RPMI8226 (cell line): ENCODE measurements around the gene SLC16A6.
"Not testable (repeated sequence)": the region's sequence is repeated elsewhere in the genome, so short reads cannot be mapped to it uniquely, and the experiment has no call there.

ENCODE experiments used
- DNase-seq: peaks from one replicate; pipeline ENCODE4 v3.0.0-alpha.2; 2015

SLC16A6 gene

GRCh38 chr17:68246271-68247028, 44.5 kb downstream of the SLC16A6 start:
- DNase-seq = no peak

GRCh38 chr17:68239632-68240366, 51.1 kb downstream of the SLC16A6 start:
- no peak for DNase-seq

- DNase-seq = no peak
Measured at GRCh38 chr17:68238871-68239253, 52.1 kb downstream of the SLC16A6 start.

GRCh38 chr17:68238164-68238870, 52.6 kb downstream of the SLC16A6 start:
- no peak for DNase-seq

GRCh38 chr17:68237369-68238163, 53.4 kb downstream of the SLC16A6 start:
- peak; percentile 92 for DNase-seq

- DNase-seq = not testable (repeated sequence)
Measured at GRCh38 chr17:68235336-68235791, 55.6 kb downstream of the SLC16A6 start.

GRCh38 chr17:68234726-68235335, 56.1 kb downstream of the SLC16A6 start:
- peak; percentile 43 for DNase-seq

GRCh38 chr17:68232741-68233140, 58.2 kb downstream of the SLC16A6 start:
- DNase-seq = not testable (repeated sequence)

- DNase-seq = no peak
Measured at GRCh38 chr17:68231541-68231940, 59.4 kb downstream of the SLC16A6 start.

- DNase-seq = not testable (repeated sequence)
Measured at GRCh38 chr17:68231131-68231530, 59.8 kb downstream of the SLC16A6 start.

- DNase-seq = no peak
Measured at GRCh38 chr17:68229619-68230018, 61.3 kb downstream of the SLC16A6 start.

- no peak for DNase-seq
Measured at GRCh38 chr17:68228817-68229570, 61.9 kb downstream of the SLC16A6 start.

- DNase-seq = not testable (repeated sequence)
Measured at GRCh38 chr17:68228039-68228680, 62.8 kb downstream of the SLC16A6 start.

GRCh38 chr17:68225055-68225454, 65.9 kb downstream of the SLC16A6 start:
- DNase-seq = not testable (repeated sequence)

GRCh38 chr17:68222606-68223005, 68.3 kb downstream of the SLC16A6 start:
- no peak for DNase-seq

- DNase-seq = no peak
Measured at GRCh38 chr17:68221786-68222185, 69.1 kb downstream of the SLC16A6 start.

- DNase-seq = not testable (repeated sequence)
Measured at GRCh38 chr17:68220786-68221185, 70.1 kb downstream of the SLC16A6 start.

- DNase-seq = not testable (repeated sequence)
Measured at GRCh38 chr17:68220186-68220585, 70.7 kb downstream of the SLC16A6 start.

- DNase-seq = not testable (repeated sequence)
Measured at GRCh38 chr17:68219429-68219828, 71.5 kb downstream of the SLC16A6 start.
